WTC11 (cell line): ENCODE measurements around the gene PXDC1.

ENCODE experiments used
- GABPB1 ChIP-seq: sonication (generic); formaldehyde crosslinking; IDR thresholded peaks from 2 replicates; pipeline ENCODE4 v1.8.1; 2023; ENCODE audit warnings: mild to moderate bottlenecking, missing genetic modification reagents
- NFYB ChIP-seq: sonication (generic); formaldehyde crosslinking; conservative IDR thresholded peaks from 2 replicates; pipeline ENCODE4 v1.8.0; 2022; ENCODE audit warnings: low read depth, missing genetic modification reagents
- OVOL2 ChIP-seq: fragments of 250-450 bp; sonication (Bioruptor Pico); IDR thresholded peaks from 2 replicates; pipeline ENCODE4 v1.9.0; 2021; ENCODE audit warnings: mild to moderate bottlenecking, borderline replicate concordance
- ZNF423 ChIP-seq: fragments of 250-450 bp; sonication (Bioruptor Pico); IDR thresholded peaks from 2 replicates; pipeline ENCODE4 v2.1.2; 2022; ENCODE audit warnings: mild to moderate bottlenecking, moderate library complexity
- TF ChIP-seq, protein P1 (sequence below): fragments of 200-600 bp; IDR thresholded peaks from 2 replicates; pipeline ENCODE4 v1.8.0; 2022; ENCODE audit warnings: antibody characterized with exemption

DNA sequence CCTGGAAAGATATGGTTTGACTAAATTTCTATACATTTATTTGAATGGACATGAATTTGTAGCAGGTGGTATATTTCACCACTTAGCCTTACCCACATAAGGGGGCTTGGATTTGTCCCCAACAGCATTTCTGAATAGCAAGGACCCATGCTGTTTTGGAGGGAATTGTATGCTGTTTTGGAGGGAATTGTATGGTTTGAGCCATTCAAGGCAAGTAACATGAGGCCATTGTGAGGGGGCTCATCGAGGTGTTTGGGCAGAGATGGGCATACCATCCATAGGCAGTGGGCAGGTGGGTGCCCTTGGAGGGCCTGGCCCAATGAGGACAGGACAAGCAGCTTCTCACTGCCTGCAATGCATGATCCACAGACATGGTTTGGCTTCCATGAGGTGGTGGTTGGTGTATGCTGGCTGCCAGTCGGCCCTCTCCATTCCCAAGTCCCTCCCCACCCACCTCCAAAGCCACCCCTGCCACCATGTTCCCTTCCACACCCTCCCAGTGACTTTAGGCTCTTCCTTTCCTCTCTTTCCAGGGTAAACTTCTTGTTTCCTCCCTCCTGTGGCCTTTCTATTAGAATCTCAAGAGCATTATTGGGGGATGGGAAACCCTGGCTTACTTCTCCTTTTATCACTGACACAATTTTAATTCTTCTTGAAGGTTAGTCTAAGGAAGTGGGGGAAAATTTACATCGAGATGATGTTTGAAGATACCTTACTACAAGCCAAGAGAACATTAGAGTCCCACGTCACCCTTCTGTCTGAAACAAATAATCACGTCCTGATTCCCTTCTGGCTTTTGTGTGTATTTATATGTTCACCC lies 13.2 kb upstream of the PXDC1 start:
- TF ChIP-seq, protein P1, sequence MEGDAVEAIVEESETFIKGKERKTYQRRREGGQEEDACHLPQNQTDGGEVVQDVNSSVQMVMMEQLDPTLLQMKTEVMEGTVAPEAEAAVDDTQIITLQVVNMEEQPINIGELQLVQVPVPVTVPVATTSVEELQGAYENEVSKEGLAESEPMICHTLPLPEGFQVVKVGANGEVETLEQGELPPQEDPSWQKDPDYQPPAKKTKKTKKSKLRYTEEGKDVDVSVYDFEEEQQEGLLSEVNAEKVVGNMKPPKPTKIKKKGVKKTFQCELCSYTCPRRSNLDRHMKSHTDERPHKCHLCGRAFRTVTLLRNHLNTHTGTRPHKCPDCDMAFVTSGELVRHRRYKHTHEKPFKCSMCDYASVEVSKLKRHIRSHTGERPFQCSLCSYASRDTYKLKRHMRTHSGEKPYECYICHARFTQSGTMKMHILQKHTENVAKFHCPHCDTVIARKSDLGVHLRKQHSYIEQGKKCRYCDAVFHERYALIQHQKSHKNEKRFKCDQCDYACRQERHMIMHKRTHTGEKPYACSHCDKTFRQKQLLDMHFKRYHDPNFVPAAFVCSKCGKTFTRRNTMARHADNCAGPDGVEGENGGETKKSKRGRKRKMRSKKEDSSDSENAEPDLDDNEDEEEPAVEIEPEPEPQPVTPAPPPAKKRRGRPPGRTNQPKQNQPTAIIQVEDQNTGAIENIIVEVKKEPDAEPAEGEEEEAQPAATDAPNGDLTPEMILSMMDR = no peak
- TF ChIP-seq GABPB1 (CRISPR knock-in tag) = no peak
- no peak for TF ChIP-seq NFYB (CRISPR knock-in tag)
- TF ChIP-seq OVOL2 (CRISPR knock-in tag) = no peak
- no peak for TF ChIP-seq ZNF423 (CRISPR knock-in tag)
